ENCODE data around the gene SLC24A1.

DNA sequence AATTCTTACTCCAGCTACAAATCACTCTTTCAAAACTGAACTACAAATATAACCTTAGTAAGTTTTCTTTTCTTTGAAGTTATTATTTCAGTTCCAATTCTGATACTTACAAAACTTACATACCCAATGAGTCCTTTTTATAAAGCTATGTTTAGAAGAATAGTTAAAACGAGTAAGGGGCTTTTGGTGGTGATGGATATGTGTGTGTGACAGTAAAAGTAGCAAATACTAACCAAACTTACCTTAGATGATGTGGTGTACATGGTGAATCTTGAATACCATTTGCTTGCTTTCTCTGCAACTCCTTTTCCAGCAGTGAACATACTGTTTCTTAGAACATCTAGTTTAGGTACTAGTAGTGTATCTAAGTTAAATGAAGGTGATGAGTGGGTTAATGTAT is 68.4 kb downstream of the SLC24A1 start:
- TF ChIP-seq, protein P1, sequence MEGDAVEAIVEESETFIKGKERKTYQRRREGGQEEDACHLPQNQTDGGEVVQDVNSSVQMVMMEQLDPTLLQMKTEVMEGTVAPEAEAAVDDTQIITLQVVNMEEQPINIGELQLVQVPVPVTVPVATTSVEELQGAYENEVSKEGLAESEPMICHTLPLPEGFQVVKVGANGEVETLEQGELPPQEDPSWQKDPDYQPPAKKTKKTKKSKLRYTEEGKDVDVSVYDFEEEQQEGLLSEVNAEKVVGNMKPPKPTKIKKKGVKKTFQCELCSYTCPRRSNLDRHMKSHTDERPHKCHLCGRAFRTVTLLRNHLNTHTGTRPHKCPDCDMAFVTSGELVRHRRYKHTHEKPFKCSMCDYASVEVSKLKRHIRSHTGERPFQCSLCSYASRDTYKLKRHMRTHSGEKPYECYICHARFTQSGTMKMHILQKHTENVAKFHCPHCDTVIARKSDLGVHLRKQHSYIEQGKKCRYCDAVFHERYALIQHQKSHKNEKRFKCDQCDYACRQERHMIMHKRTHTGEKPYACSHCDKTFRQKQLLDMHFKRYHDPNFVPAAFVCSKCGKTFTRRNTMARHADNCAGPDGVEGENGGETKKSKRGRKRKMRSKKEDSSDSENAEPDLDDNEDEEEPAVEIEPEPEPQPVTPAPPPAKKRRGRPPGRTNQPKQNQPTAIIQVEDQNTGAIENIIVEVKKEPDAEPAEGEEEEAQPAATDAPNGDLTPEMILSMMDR (IDR thresholded peaks at IDR 0.05): no peak
- TF ChIP-seq EP300 (IDR thresholded peaks at IDR 0.05) (no peak), POLR2A (IDR thresholded peaks at IDR 0.05) (no peak)
